AG09319 (cell line): Measurements from ENCODE around the gene PPARD.

ENCODE experiments used
- DNase-seq: peaks from one replicate; pipeline ENCODE4 v3.0.0-alpha.2; 2010; ENCODE audit warnings: low read depth; ENCODE audit errors: extremely low read depth
- TF ChIP-seq, protein P1 (sequence below): IDR thresholded peaks from 2 replicates; pipeline ENCODE4 v1.5.1; 2011; ENCODE audit warnings: low read depth, mild to moderate bottlenecking, inconsistent platforms, low read length, moderate library complexity

The PPARD gene

DNA sequence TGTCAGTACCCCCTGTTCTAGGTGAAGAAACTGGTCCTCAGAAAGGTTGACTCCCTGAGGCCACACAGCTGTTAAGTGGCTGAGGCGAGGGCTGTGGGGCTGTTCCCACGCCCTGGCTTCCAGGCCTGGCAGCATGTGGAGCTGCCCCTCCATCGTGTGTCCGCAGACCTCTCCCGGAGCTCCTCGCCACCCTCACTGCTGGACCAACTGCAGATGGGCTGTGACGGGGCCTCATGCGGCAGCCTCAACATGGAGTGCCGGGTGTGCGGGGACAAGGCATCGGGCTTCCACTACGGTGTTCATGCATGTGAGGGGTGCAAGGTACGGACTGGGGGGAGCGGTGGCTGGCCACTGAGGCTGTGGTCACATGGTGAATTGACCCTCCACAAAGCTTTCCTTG is 77.6 kb downstream of the PPARD start:
- TF ChIP-seq, protein P1, sequence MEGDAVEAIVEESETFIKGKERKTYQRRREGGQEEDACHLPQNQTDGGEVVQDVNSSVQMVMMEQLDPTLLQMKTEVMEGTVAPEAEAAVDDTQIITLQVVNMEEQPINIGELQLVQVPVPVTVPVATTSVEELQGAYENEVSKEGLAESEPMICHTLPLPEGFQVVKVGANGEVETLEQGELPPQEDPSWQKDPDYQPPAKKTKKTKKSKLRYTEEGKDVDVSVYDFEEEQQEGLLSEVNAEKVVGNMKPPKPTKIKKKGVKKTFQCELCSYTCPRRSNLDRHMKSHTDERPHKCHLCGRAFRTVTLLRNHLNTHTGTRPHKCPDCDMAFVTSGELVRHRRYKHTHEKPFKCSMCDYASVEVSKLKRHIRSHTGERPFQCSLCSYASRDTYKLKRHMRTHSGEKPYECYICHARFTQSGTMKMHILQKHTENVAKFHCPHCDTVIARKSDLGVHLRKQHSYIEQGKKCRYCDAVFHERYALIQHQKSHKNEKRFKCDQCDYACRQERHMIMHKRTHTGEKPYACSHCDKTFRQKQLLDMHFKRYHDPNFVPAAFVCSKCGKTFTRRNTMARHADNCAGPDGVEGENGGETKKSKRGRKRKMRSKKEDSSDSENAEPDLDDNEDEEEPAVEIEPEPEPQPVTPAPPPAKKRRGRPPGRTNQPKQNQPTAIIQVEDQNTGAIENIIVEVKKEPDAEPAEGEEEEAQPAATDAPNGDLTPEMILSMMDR, result no peak
- DNase-seq, result no peak

DNA sequence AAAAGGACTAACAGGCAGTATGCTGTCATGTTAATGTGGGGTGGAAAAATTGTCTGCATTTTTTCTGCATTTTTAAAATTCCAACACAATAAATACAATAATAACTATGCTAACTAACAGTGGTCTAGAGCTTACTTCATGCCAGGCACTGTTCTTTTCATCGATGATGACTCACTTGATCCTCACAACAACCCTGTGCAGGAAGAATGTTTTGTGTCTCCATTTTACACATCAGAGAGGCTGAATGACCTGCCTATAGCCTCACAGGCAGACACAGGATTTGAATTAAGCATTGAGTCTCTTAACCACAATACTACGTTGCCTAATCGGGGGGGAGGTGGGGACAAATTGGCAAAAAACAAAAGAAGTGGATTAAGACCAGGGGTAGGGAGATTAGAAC is 82.9 kb downstream of the PPARD start:
- DNase-seq, result peak; percentile 50
- TF ChIP-seq, protein P1, result no peak

DNA sequence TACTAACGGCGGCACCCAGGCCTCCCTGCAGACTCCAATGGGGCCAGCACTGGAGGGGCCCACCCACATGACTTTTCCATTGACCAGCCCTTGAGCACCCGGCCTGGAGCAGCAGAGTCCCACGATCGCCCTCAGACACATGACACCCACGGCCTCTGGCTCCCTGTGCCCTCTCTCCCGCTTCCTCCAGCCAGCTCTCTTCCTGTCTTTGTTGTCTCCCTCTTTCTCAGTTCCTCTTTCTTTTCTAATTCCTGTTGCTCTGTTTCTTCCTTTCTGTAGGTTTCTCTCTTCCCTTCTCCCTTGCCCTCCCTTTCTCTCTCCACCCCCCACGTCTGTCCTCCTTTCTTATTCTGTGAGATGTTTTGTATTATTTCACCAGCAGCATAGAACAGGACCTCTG is 83.7 kb downstream of the PPARD start:
- TF ChIP-seq, protein P1, result no peak
- no peak for DNase-seq

DNA sequence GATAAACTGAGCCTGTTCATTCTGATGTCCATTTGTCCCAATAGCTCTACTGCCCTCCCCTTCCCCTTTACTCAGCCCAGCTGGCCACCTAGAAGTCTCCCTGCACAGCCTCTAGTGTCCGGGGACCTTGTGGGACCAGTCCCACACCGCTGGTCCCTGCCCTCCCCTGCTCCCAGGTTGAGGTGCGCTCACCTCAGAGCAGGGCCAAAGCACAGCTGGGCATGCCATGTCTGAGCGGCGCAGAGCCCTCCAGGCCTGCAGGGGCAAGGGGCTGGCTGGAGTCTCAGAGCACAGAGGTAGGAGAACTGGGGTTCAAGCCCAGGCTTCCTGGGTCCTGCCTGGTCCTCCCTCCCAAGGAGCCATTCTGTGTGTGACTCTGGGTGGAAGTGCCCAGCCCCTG is 85.1 kb downstream of the PPARD start:
- DNase-seq, result no peak
- TF ChIP-seq, protein P1, result no peak

DNA sequence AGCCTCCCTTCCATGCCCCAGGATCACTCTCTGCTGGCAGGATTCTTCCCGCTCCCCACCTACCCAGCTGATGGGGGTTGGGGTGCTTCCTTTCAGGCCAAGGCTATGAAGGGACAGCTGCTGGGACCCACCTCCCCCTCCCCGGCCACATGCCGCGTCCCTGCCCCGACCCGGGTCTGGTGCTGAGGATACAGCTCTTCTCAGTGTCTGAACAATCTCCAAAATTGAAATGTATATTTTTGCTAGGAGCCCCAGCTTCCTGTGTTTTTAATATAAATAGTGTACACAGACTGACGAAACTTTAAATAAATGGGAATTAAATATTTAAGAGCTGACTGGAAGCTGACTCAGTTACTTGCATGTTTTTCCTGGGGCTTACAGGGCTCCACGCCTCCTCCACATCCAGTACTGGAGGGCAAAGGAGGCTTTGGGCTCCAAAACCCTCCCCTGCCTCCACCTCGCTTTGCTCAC is 85.5 kb downstream of the PPARD start:
- TF ChIP-seq, protein P1, result no peak

DNA sequence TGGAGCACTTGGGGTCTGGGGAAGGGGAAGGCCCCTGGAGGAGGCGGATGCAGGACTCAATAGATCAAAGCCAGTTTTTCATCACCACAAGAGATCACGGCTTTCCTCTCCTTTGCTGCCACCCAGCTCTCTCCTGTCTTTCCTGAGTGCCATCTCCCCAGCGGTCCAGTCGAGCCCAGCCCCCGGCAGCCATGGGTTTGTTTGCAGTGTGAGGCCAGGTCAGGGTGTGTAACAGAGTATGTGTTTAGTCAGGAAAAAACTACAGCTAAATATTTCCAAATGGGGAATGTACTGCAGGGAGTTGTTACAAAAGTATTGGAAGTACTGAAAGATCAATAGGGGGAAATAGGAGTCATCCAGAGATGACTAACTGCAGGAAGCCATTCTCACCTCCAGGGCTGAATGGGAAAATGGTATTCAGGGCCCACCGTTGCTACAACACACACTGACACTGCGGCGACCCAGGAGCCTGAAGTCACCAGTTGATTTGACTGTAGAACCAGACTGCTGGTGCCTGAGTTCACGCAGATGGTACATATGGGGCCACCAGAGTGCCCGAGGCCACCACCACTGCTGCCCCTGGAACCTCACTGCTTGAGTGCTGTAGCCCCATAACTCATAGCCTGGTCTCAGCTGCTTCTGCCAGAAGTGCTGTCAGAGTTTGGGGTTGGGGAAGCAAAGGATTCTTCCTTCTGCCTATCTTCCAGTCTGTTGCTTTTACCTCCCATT is 86.2 kb downstream of the PPARD start:
- TF ChIP-seq, protein P1, result no peak
- no peak for DNase-seq

More for the DNA sequence above, 85.5 kb downstream of the PPARD start:
- no peak for DNase-seq

DNA sequence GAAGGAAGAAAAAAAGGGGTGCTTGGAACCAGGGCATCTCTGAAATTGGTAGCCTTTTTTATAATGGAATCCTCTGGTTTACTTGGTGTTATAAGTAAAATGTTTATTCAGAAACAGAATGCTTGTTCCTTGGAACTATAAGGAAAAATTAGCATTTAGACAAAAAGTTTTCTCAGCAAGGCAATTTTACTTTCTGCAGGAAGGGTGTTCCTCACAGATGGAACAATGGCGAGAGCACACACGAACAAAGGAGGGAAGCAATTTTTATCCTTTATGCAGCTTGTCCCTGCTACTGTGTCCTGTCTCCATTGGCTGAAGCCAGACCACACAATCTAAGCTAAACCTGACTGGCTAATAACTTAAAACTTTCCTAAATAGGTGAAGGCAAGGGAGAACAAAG is 87.1 kb downstream of the PPARD start:
- DNase-seq, result no peak
- TF ChIP-seq, protein P1, result no peak
